Body of pancreas (tissue), 4 donors: ENCODE measurements around the gene PARP3.

Experiments
- CTCF ChIP-seq, 7 experiments: fragments of 450-650 bp in 4 of 7; fragments of 200-600 bp in 3 of 7; sonication (generic) in 3 of 7; IDR thresholded peaks; one replicate each; pipeline ENCODE4 v1.5.1; 2016 to 2019; ENCODE audit warnings: antibody characterized with exemption in 7 of 7
- POLR2A ChIP-seq, 3 donors: fragments of 450-650 bp; IDR thresholded peaks; one replicate each; pipeline ENCODE4 v1.6.1; 2016; ENCODE audit warnings: antibody characterized with exemption in 3 of 3, mild to moderate bottlenecking in 2 of 3

- TF ChIP-seq CTCF (IDR thresholded peaks at IDR 0.05) = no peak
- TF ChIP-seq POLR2A (IDR thresholded peaks at IDR 0.05) = no peak
Measured at GRCh38 chr3:51916418-51916817, 25.7 kb upstream of the PARP3 start.
